ENCODE data around the gene SLX9. TPM values are rescaled to one million over a fixed set of nuclear protein-coding genes. Genes with fewer than 3 reads are reported as not detected.

SLX9 gene
- polyA plus RNA-seq (2013, experiment 1 of 2; ENCODE audit: insufficient read length) = 25.6 TPM
- 30.1 TPM for polyA plus RNA-seq (2013, experiment 2 of 2; ENCODE audit: insufficient read length)

DNA sequence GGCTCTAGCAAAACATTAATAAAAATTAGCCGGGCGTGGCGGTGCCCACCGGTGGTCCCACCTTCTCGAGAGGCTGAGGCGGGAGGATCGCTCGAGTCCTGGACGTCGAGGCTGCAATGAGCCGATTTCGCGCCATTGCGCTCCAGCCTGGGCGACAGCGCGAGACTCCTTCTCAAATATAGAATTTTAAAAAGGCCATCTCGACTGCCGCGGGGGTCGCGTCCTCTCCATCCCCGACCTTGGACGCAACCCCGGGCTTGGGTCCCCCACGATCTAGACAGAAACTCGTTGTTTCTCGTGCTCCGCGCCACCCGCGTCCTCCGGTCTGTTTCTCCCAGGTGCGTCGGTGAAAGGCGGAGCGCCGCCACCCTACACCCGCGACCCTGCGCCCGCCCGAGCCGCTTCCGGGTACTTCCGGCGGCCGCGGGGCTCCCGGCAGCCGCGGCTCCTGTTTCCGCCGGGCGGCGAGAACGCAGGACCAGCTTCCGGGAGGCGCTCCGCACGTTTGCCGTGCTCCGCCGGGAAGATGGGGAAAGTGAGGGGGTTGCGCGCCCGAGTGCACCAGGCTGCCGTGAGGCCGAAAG is at the start of gene SLX9:
SLX9 (plus strand) TSS at position 498 of the 584 bp plus-strand sequence; CDS start at position 527, 29 bp downstream.
- peak; percentile 78 for DNase-seq

GRCh38 chr21:44890338-44890931 is 49.4 kb upstream of the SLX9 start:
- no peak for DNase-seq

- no peak for DNase-seq
Measured at GRCh38 chr21:44890961-44891541, 48.8 kb upstream of the SLX9 start.

DNA sequence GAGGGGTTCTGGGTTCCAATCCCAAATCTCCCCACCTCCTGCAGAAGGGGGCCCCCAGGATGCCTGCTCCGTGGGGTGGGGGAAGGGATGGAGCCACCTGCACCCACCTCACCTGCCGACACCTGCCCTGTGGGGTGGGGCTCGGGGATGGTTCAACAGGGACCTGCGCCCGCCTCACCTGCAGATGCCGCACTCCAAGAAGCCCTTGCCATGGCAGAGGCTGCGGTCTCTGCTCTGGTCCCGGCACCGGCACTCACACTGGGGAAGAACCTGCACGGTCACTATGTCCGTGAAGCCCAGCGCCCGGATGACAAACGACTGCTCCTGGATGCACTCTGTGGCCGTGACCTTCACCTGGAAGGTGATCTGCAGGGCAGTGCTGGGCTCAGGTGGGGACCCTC is 48.2 kb upstream of the SLX9 start:
- DNase-seq = no peak

DNA sequence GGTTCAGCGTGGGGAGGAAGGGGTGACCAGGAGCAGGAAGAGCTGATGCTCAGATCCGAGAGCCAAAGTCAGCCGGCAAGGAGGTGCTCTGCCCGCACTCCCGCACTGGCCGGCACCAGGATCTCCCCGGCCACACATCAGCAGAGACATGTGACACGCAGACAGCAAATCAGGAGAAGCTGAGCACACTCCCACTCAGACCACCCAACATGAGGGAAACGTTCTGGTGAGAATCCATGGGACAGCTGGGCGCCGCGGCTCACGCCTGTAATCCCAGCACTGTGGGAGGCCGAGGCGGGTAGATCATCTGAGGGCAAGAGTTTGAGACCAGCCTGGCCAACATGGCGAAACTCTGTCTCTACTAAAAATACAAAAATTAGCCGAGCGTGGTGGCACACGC is 47.7 kb upstream of the SLX9 start:
- no peak for DNase-seq

GRCh38 chr21:44892536-44893277 is 47.1 kb upstream of the SLX9 start:
- no peak for DNase-seq

DNA sequence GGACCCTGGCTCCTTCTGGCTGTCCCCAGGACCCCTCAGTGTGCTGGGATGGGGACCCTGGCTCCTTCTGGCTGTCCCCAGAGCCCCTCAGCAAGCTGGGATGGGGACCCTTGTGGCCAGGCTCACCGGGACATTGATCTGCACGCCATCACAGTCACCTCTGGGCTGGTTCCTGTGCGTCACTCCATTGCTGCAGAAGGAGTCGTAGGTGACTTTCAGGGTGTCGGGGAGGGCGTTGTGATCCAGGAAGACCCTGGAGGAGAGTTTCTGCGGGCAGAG is 46.6 kb upstream of the SLX9 start:
- DNase-seq = no peak

GRCh38 chr21:44893948-44894656 is 45.7 kb upstream of the SLX9 start:
- no peak for DNase-seq

DNA sequence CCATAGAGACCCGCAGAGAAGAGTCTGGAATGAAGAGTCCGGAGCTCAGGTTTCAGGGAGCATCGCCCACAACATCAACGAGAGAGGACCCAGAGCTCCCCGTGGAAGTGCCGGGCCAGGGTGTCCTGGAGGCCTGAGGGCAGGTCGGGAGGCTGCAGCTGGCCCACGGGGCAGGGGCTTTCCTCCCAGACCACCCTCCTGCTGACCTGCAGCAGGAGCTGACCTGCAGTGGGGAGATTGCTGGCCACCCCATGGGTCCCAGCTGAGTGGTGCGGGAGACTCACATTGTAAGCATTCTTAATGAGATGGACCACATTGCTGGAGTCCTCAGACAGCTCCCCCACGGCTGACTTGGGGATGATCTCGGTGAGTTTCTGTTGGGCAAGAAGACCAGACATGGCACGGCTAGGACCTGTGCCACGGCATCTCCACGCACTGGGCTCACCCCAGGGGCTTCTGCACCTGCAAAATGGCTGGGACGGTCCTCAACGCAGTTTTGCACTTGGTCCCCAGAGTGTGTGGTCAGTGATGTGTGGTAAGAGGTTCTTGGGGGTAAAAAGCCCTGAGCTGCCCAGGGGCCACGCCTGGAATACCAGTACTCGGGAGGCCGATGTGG is 45.0 kb upstream of the SLX9 start:
- no peak for DNase-seq

GRCh38 chr21:44895859-44896258 is 44.0 kb upstream of the SLX9 start:
- DNase-seq = no peak

DNA sequence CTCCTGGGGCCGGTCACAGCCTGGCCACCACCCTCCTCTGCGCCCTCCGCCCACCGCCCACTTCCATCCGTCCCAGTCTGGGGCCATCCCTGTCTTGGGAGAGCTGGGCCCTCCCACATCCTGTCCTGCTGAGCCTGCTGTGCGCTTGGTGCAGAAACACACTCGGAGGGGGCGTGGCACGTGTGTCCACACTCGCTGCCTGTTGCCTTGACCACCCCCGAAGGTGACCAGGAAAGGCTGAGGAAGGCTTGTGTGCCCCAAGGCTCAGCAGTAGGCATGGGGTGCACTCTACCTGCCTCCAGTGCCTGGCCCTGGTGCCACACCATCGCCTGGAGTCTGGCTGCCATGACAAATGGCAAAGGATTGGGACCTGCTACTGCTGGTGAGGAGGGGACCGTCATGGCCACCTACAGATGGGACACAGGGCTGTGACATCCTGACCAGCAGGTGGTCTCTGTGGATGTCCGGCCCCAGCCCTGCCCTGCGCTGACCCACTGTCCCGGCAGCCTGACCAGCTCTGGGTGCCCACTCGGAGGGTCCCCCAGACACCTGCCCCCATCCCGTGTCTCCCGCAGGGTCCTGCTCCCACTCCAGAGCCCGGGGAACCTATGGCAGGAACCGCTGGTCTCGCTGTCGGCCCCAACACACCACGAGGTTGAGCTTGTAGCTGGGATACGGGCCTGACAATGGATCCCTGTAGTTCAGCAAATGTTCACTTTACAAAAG is 43.1 kb upstream of the SLX9 start:
- DNase-seq = no peak

GRCh38 chr21:44897326-44898010 is 42.4 kb upstream of the SLX9 start:
- DNase-seq = no peak

DNA sequence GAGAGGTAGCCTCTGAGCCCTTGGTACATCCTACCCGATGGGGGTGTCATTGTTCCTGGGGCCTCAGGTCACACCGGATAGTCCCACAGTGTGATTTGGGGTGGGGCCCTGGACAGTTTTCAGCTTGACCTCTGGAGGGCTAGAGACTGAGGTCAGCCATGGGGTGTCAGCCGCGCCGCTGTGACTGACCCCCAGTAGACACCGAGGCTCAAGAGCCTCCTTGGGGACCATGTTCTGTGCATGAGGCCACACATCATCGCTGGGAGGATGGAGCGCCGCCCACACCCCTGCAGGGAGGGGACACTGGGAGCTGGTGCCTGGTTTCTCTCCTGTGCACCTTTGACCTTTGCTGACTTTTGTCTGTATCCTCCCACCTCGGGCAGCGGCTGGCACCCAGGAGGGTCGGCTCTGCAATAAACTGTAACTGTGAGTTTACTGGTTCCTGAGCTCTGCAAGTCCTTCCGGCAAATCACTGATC is 41.8 kb upstream of the SLX9 start:
- DNase-seq = no peak

- DNase-seq = no peak
Measured at GRCh38 chr21:44898851-44899767, 40.7 kb upstream of the SLX9 start.

DNA sequence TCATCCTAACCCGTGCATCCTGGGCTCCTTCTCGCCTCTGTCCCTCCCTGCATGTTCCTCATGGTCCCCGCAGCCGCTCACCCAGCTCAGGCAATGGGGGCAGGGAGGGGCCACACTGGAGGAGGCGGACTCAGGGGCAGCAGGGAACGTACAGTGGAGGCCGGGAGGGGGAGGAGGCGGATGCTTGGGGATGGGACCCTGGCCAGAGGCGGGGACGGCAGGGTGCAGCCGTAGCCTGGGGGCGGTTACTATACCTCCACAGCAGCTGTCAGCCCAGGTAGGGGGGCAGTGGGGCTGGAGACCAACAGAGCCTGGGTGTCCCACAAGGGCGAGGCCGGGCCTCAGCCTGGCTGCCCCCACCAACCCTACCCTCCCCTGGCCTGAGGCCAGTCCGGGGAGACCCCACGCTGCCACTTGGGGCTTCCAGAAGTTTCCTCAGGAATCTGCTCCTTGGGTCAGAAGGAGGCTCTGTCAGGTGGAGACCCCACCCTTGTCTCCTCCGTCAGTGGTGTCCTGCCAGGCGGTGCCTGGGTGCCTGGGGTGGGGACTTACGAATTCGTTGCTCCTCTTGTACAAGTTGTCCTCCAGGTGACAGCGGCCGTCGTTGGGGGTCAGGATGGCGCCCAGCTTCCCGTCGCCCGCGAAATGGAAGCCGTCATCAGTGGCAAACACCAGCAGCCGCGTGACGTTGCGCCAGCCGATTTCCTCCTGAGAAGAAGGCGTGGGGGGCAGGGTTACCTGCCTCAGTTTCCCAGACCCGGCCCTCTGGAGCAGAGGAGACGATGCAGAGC is 39.9 kb upstream of the SLX9 start:
- DNase-seq = no peak

- no peak for DNase-seq
Measured at GRCh38 chr21:44900559-44901251, 39.1 kb upstream of the SLX9 start.

GRCh38 chr21:44901391-44902074 is 38.3 kb upstream of the SLX9 start:
- no peak for DNase-seq

All from fibroblast of skin of abdomen (primary cell).